ENCODE data around the gene NRXN3. TPM values are rescaled to one million over a fixed set of nuclear protein-coding genes. Genes with fewer than 3 reads are reported as not detected.
A peak's percentile ranks its signal among the peaks of the same experiment; 100 is the strongest.

NRXN3 gene
- polyA plus RNA-seq, 3 donors: 6.4 to 7.9 (median 6.9) TPM

GRCh38 chr14:79852950-79853744, 1683.0 kb downstream of the NRXN3 start:
- DNase-seq (ENCODE audit: extremely low read depth in 1 of 11, low read depth in 9 of 11, low spot score in 4 of 11): no peak

GRCh38 chr14:79855789-79856188, 1685.6 kb downstream of the NRXN3 start:
- no peak for DNase-seq (ENCODE audit: extremely low read depth in 1 of 11, low read depth in 9 of 11, low spot score in 4 of 11)

- DNase-seq (ENCODE audit: extremely low read depth in 1 of 11, low read depth in 9 of 11, low spot score in 4 of 11): no peak
These were observed 1686.2 kb downstream of the NRXN3 start for GRCh38 chr14:79856381-79856780.

- DNase-seq (ENCODE audit: extremely low read depth in 1 of 11, low read depth in 9 of 11, low spot score in 4 of 11): no peak
These were observed 1690.9 kb downstream of the NRXN3 start for GRCh38 chr14:79861111-79861510.

- DNase-seq (ENCODE audit: extremely low read depth in 1 of 11, low read depth in 9 of 11, low spot score in 4 of 11): no peak
These were observed 1691.9 kb downstream of the NRXN3 start for GRCh38 chr14:79862045-79862444.

- DNase-seq (ENCODE audit: extremely low read depth in 1 of 11, low read depth in 9 of 11, low spot score in 4 of 11): no peak
These were observed 1701.0 kb downstream of the NRXN3 start for GRCh38 chr14:79871136-79871535.

GRCh38 chr14:79878229-79878628, 1708.1 kb downstream of the NRXN3 start:
- no peak for DNase-seq (ENCODE audit: extremely low read depth in 1 of 11, low read depth in 9 of 11, low spot score in 4 of 11)

GRCh38 chr14:79878785-79879184, 1708.6 kb downstream of the NRXN3 start:
- no peak for DNase-seq (ENCODE audit: extremely low read depth in 1 of 11, low read depth in 9 of 11, low spot score in 4 of 11)

GRCh38 chr14:79881299-79881698, 1711.1 kb downstream of the NRXN3 start:
- peak in 1 of 11 donors; percentile 6 for DNase-seq (ENCODE audit: extremely low read depth in 1 of 11, low read depth in 9 of 11, low spot score in 4 of 11)

- no peak for DNase-seq (ENCODE audit: extremely low read depth in 1 of 11, low read depth in 9 of 11, low spot score in 4 of 11)
These were observed 1720.4 kb downstream of the NRXN3 start for GRCh38 chr14:79890527-79890926.

GRCh38 chr14:79896009-79896408, 1725.8 kb downstream of the NRXN3 start:
- DNase-seq (ENCODE audit: extremely low read depth in 1 of 11, low read depth in 9 of 11, low spot score in 4 of 11): peak in 6 of 11 donors; percentile 9 to 32 (median 24)

GRCh38 chr14:79899610-79900009, 1729.4 kb downstream of the NRXN3 start:
- DNase-seq (ENCODE audit: extremely low read depth in 1 of 11, low read depth in 9 of 11, low spot score in 4 of 11): no peak

- no peak for DNase-seq (ENCODE audit: extremely low read depth in 1 of 11, low read depth in 9 of 11, low spot score in 4 of 11)
These were observed 1734.3 kb downstream of the NRXN3 start for GRCh38 chr14:79904497-79904896.

- DNase-seq (ENCODE audit: extremely low read depth in 1 of 11, low read depth in 9 of 11, low spot score in 4 of 11): no peak
These were observed 1736.8 kb downstream of the NRXN3 start for GRCh38 chr14:79906994-79907393.

GRCh38 chr14:79910086-79910485, 1739.9 kb downstream of the NRXN3 start:
- DNase-seq (ENCODE audit: extremely low read depth in 1 of 11, low read depth in 9 of 11, low spot score in 4 of 11): no peak

- DNase-seq (ENCODE audit: extremely low read depth in 1 of 11, low read depth in 9 of 11, low spot score in 4 of 11): no peak
These were observed 1741.6 kb downstream of the NRXN3 start for GRCh38 chr14:79911744-79912143.

GRCh38 chr14:79914595-79914994, 1744.4 kb downstream of the NRXN3 start:
- no peak for DNase-seq (ENCODE audit: extremely low read depth in 1 of 11, low read depth in 9 of 11, low spot score in 4 of 11)

- no peak for DNase-seq (ENCODE audit: extremely low read depth in 1 of 11, low read depth in 9 of 11, low spot score in 4 of 11)
These were observed 1745.2 kb downstream of the NRXN3 start for GRCh38 chr14:79915406-79915805.

- no peak for DNase-seq (ENCODE audit: extremely low read depth in 1 of 11, low read depth in 9 of 11, low spot score in 4 of 11)
These were observed 1746.1 kb downstream of the NRXN3 start for GRCh38 chr14:79916281-79916680.

- no peak for DNase-seq (ENCODE audit: extremely low read depth in 1 of 11, low read depth in 9 of 11, low spot score in 4 of 11)
These were observed 1746.7 kb downstream of the NRXN3 start for GRCh38 chr14:79916892-79917291.
